Mucosa of gallbladder (tissue), 1 donor: ENCODE measurements around the gene GRIN2B. TPM values are rescaled to one million over a fixed set of nuclear protein-coding genes. Genes with fewer than 3 reads are reported as not detected.

Experiments used
- DNase-seq: peaks from one replicate; pipeline ENCODE4 v3.0.0-alpha.2; 2020; ENCODE audit warnings: low spot score
- total RNA-seq: library from RNA; stranded (reverse); gene quantifications from one replicate; pipeline ENCODE4 v1.2.1, GENCODE V29; 2021
- donor health status: DM: no; HTN: no; CAD: no.

The GRIN2B gene
- total RNA-seq, 1 donor from 2014 or later = 0.03 TPM

- DNase-seq = no peak
Observed at GRCh38 chr12:13957576-13957975, 23.8 kb downstream of the GRIN2B start.

- DNase-seq = no peak
Observed at GRCh38 chr12:13956060-13956590, 25.3 kb downstream of the GRIN2B start.

GRCh38 chr12:13952096-13952495, 29.3 kb downstream of the GRIN2B start:
- DNase-seq = no peak

- no peak for DNase-seq
Observed at GRCh38 chr12:13950502-13950901, 30.9 kb downstream of the GRIN2B start.

- no peak for DNase-seq
Observed at GRCh38 chr12:13948621-13949020, 32.8 kb downstream of the GRIN2B start.

GRCh38 chr12:13947276-13947946, 34.0 kb downstream of the GRIN2B start:
- no peak for DNase-seq

- no peak for DNase-seq
Observed at GRCh38 chr12:13945641-13946040, 35.8 kb downstream of the GRIN2B start.

- DNase-seq = no peak
Observed at GRCh38 chr12:13945236-13945635, 36.2 kb downstream of the GRIN2B start.

- DNase-seq = no peak
Observed at GRCh38 chr12:13942826-13943225, 38.6 kb downstream of the GRIN2B start.

- peak; percentile 78 for DNase-seq
Observed at GRCh38 chr12:13941258-13942249, 39.8 kb downstream of the GRIN2B start.

GRCh38 chr12:13940335-13940865, 41.0 kb downstream of the GRIN2B start:
- no peak for DNase-seq

- no peak for DNase-seq
Observed at GRCh38 chr12:13937735-13938134, 43.7 kb downstream of the GRIN2B start.

- no peak for DNase-seq
Observed at GRCh38 chr12:13935169-13935568, 46.2 kb downstream of the GRIN2B start.
